Stimulated activated CD8-positive, alpha-beta memory T cell treated with anti-CD3 and anti-CD28 coated beads, Interleukin-12 subunit alpha, Interleukin-12 subunit beta, amount 100 ng/mL, for 1 hour (primary cell): ENCODE measurements around the gene PAPPA.

ENCODE experiments used
- DNase-seq: peaks from one replicate; pipeline ENCODE4 v3.0.0-alpha.2; 2020; ENCODE audit warnings: low read depth

Gene PAPPA

DNA sequence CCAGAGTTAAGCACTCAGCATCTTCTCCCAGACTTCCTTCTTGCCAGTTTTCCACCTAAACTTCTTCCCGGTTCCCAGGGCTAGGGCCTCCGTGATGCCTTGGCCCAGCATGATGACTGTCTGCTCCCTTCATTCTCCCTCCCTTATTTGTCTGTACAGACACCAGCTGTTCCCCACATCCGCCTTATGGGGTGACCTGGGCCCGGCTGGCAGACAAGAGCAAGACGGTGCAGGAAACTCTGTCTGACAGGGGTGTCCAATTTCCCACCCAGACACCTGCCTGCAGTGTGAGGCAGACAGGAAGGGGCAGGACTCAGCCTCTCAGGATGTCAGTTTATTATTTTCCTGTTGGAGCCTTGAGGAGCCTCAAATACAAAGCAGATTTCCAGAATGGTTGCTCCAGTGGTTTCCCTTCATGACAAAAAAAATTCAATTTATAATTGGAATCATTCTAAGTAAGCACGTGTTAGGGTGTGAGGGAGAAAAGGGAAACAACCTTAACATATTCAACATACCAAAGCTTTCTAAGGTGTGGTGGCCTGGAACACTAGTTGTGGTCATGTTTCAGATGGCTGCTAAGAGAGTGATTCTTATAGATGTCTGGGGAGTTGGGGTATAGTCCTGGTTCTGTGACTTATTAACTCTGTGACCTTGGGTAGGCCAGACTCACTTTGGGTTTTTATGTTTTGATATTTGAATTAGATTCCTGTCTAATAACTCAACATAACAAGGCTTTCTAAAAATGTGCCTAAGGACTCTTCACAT, 234.5 kb downstream of the PAPPA start:
- no peak for DNase-seq

DNA sequence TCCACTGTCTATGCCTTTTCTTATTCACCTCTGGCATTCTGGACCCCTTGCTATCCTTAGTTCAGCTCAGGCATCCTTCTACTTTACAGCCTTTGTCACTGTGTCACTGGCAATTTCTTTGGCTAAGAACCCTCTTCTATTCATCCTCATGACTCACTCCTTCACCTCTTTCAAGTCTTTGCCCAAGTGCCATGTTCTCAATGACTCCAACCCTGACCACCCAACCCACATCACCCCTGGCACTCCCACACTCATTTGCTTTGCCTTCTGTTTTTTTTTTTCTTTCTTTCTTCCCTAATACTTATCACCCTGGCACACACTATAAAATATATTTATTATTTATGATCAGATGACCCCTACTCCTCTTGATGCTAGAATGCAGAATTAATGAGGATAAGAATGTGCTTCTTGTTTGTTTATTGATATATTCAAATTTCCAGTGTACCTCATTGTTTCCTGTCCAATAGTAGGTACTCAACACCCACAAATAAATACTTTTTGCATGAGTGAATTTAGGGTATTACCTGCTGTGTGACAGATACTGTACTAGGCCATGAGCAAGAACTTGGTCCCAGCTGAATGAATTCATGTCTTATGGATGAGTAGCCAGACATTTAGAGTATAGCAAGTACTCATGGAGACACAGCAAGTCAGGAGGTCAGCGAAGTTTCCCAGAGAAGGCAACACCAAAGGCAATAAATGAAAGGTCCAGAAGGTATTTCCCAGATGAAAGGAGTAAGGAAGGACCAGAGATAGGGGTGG, 236.1 kb downstream of the PAPPA start:
- no peak for DNase-seq

DNA sequence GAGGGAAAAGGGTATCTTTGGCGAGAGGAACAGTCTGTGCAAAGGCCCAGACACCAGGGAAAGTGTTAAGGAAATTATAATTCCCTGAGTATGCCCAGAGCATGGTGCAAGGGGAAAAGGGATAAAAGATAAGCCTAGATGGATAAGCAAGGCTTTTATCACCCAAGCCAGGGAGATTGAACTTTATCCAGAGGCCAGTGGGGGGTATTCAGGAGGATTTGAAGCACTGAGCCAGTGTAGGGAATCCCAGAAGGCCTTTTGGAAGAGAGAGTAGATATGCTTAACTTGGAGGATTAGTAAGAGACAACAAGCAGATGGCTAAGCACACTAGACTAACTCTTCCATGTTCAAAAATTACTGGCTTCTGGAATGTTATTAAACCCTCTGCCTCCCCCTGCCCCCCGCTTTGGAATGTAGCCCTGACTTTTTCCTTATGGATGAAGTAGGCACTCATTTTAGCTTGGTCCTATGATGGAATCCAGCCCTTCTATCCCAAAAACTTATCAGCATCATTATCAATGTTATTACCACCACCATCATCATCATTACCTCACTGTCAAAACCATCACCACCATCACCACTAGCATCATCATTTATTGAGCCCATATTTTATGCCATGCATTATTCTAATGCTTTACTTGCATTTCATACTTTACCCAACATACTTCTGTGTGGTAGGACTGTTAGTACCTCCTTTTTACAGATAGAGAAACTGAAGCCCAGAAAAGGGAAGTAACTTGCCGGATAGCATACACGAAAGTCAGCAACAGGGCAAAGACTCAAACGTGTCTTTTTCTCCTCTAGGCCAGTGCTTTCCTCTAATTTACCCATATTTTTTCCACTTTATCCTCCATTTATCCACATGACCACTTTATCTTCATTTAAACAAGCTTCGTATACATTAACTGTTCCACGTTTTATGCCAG, 237.0 kb downstream of the PAPPA start:
- DNase-seq = no peak

DNA sequence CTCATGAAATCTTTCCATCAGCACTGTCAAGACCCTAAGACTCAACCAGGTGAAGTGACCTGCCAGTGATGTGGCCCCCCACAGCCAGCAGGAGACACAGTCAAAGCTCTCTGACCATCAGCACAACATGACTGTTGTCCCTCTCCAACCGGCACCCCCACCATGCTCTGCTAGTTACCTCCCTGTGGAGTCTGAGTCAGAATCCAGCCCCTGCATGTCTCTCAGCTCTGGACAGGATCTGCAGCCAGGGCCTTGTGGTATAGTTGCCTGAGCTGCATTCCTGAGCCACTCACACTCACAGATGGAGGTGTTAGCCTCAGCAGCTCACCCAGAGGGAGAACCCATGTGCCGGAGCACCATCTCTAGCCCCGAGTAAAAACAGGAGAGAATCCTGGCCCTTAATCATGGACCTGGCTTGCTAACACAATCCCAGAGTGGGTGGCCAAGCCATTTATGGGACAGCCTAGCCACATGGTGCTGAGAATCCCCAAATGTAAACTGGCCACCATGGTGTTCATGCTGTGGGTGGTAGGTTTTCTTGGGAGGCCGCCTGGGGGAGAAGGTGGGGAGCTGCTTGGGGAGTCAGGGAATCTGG, 237.8 kb downstream of the PAPPA start:
- DNase-seq = no peak

DNA sequence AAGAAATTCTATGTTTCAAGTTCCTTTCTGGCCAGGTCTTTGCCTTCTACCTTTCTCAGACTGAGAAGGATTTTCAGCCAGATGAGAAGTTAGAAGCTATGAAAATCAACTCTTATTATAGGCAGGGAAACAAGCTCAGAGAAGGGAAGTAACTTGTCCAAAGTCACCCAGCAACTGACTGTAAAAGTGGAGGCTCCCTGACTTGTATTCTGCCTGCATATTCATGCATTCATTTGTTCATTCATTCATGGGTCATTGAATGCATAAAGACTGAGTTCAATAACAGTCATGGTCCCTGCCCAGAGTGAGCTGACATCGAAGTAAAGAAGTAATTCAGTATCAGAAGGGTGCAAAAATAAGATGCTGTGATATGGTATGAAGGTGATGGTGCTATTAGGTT, 239.6 kb downstream of the PAPPA start:
- DNase-seq = no peak

DNA sequence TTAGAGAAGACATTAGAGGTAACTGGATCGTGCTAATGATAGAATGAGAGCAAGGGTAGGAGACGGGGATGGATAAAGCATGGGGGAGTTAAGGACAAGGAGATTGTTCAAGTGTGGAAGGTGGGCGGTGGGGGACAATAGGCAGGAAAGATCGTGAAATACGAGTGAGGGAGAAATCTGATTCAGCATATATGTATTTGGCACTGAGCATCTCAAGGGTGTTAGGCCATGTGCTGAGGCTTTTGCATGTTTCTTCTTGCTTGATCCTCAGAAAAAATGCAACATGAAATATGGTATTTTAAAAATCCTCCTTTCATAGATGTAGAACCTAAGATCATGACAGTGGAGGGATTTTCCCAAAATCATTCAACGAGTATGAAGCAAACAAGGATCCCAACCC, 240.5 kb downstream of the PAPPA start:
- no peak for DNase-seq

DNA sequence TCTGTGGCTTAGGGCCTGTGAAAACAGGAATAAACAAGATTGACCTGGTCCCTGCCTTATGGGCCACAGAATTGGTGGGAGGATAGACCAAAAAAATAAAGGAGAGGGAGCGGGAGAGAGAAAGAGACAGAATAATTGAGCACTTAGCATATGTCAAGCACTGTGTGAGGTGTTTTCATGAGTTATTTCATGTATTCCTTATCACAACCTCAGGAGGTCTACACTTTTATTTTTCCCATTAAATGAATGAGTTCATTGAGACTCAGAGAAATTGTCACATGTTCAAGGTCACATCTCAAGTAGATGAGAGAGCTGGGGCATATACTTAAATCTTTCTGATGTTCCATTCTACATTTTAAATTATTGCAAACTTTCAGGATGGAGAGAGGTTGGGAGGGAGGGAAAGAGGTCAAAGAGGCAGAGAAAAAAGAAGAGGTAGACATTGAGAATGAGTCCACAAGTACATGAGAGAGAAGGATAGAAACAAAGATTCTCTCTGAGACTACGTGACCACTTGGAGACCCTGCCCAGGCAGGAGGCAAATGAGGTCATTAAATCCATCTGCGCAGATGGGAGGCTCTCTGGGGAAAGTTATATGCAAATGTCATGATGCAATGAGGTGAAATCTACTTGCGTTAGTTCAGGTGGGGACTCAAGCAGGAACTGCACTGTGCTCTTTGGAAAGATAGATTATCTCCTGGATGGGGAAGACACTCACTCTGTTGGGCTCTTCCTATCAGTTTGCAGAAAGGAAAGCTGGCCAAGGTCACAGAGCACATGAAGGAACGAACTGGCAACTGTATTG, 241.5 kb downstream of the PAPPA start:
- no peak for DNase-seq

DNA sequence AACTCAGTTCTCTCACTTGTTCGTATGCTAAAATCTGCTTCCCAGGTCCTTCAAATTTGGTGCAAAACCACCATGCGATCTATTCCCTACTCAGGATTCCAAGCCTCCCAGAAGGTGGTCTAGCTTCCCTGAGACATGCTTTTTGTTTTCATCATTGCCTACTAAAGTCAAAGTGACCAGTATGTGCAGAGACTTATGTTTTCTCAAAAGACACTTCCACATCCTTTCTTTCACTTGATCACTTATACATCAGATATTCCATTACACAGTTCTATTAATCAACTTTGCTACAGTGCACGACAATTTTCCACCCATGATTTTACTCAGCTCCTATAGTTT, 242.1 kb downstream of the PAPPA start:
- no peak for DNase-seq

DNA sequence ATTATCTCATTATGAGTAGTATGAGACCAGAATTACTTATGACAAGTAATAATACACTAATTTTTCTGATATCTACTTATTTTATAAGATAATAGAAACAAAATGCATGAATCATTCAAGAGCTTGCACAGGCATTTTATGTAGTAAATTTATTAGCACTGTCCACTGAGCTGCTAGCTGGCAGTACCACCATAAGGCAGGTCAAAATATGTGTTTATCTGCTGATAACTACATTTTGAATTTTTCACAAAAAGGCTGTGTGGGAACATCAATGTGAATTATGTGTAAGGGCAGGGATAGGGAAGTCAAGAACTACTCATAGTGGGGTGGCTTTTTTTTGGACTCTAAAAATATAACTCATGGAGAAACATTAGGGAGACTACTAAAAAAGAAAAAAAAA, 249.6 kb downstream of the PAPPA start:
- DNase-seq = no peak

DNA sequence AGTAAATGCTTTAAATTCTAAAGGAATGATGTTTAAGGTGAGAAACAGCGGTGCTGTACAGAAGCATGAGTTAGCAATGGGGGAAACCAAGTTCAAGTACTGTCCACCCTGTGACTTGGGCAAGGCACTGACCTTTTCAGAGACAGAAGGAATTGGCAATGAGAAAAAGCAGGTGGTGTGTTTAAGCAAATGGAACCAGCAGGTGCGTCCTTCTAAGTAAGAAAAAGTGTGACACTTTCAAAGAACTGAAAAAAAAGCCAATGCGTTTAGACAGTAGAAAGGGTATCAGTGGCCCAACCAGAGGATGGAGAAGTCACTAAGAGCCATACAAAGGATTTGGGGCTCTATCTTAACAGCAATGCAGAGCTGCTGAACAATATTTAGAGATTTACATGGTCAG, 250.6 kb downstream of the PAPPA start:
- no peak for DNase-seq

DNA sequence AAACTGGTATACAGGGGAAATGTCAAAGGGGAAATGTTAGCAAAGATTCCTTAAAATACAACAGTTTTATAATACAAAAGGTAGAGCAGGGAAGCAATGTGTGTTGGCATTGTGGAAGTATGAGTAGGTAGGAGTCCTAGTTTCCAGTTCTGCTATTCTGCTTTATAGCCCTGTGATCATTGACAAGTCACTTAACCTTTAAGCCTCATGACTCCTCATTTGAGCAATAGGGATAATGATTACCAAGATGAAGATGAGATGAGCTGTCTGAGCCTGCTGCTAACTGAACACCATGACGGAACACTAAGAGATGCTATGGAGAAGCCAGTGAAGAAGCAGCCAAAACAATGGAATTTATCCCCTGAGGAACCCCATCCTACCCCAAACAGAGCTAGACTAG, 251.7 kb downstream of the PAPPA start:
- DNase-seq = no peak

DNA sequence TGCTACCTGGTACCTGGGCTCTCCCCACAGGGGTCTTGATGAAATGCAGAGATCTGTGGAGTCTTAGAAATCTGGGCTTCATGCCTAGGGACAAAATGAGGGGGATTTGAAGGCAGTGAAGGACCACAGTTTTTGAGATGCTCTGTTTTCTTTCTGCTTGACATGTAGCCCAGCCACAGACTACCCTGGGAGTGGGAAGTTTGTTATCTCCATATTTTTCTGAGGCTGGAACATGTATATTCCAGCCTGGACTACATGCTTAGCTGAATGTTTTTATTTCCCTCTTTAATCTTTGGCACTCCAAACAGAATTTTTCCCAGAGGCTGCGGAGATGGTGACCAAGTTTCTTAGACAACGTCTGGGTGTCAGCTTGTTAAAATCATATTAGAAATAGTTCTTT, 252.9 kb downstream of the PAPPA start:
- DNase-seq = no peak

DNA sequence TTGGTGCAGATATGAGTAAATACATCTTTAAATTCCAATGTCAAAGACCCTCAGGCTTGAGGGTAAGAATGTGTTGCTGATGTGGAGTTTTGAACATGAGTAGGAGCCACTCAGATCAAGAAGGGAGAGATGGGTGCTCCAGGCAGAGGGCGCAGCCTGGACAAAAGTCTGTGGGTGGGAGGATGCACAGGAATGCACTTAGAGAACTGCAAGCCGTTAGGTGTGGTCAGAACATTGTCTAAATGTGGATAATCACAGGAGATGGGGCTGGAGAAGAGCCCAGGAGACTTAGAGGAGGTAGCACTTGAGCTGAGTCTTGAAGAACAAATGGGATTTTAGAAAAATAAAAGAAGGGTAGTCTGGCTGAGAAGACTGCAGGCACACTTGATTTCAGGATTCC, 255.5 kb downstream of the PAPPA start:
- DNase-seq = no peak

DNA sequence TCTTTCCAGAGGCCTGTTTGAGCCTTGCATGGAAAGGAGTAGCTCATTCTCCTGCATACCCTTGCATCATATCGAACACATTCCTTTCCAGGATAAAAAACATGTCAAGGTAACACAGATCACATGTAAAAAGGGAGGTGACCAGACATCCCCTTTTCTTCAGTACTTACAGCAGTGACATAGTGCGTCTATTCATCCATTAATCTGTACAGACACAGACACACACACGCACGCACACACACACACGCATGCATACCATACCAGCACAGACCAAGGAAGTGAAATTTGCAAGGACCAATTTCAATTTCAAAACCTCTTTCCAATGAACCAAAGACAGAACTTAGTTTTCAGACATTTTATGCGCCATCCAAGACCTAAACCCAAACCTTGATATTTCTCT, 256.0 kb downstream of the PAPPA start:
- DNase-seq = no peak

DNA sequence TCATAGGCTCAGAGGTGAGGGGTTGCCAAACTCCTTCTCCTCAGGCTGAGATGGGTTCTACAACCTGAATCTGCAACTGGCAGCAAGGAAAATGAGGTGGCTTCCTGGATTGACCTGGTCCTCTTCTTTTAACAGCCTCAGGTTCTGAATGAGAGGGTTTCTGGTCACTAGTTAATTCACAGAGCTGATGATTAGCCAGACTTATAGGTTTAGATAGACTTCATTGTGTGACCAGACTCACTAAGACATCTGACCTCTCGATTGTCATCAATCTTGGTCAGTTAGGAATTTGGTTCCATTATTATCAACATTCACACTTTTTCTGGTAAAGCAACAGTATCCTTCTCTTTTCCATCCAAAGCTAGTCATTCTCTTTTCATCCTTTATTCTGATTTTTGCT, 257.9 kb downstream of the PAPPA start:
- no peak for DNase-seq

DNA sequence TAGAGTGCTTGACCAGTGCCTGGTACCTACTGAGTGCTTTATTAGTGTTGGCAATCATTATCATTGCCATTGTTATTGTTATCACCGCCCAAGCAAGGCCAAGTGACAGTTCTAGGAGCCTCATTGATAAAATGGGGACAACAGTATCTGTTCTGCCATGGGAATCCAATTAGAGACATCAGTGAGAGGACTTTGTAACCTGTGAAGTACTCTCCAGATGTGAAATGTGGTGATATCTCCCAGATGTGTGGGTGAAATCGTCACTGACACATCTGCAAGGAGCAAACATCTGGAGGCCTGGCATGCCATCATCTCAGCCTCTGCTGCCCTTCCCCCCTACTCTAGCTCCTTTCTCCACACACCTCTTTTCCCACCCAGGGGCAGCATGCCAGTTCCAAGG, 260.8 kb downstream of the PAPPA start:
- no peak for DNase-seq

DNA sequence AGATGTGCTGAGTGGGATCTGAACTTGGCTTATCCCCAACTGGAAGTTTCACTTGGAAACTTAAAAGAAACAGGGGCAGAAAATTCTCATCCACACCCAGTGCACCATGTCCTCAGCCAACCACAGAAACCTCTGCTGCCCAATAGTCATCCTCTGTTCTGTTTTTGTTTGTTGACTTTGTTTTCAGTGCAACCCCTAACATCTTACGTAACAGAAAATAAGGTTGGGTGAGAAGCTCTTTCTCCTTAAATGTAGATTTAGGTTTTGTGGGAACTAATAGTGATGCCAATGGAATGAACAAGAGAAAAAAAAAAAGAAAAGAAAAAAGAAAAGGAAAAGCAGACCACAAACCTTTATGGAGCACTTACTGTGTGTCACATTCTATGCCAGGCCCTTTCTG, 262.8 kb downstream of the PAPPA start:
- no peak for DNase-seq

DNA sequence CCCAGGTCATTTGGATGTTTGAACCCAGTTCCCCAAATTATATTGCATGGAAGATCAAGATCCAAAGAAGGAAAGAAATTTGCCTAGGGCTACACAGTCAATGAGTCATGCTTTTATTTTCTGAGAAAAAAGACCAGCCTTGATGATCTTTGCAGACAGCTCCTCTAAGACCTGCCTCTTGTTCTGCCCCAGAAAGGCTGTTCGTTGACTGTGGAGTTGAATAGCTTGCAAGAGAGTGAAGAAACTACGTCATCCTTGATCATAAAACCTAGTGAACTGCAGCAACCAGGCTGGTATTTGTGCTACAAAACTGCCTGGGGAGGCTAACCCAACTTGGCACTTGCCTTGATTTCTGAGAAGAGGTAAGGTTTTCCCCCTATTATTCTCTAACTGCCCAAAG, 263.9 kb downstream of the PAPPA start:
- no peak for DNase-seq

DNA sequence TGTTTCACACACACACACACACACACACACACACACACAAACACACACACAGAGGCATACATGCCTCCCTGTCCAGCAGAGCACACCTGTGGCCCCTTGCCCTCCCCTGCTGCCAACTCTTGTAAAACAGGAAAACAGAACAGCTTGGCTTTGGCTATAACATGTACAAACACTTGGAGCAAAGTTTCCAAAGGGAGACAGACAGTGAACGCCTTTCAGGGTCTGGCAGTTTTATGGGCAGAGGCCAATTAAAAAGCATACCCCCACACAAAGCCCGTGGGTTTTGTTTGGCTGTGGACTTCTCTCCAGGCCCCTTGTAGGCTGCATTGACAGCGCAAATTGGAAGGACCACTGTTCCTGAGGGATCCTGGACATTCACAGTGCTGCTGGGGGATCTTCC, 265.6 kb downstream of the PAPPA start:
- no peak for DNase-seq

DNA sequence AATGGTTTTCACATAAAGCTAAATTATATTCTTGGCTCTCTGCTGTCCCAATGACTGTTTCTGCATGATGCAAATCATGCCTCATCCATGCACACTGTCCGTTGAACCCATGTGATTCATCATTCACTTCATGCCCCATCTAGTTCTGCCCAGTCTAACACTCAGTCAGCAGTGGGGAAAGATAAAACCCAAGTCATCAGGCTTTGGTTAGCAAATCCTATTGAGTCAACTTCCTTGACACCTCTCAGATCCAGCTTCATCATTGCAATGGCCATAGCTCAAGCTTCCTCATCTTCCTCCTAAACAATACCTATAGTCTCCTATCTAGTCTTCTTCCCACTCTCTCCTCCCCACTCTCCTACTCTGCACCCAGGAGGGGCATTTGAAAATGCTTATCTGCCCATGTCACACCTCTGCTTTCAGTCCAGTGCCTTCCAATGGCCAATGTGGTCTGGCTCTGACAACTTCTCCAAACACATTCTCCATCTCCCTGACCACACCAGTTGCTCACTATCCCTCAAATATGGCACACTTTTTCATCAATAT, 267.5 kb downstream of the PAPPA start:
- DNase-seq = no peak
